Retinal pigment epithelial cell (primary cell): Measurements from ENCODE around the gene SCAANT1.
A peak's percentile ranks its signal among the peaks of the same experiment; 100 is the strongest.

Experiments used
- DNase-seq: peaks from one replicate; pipeline ENCODE4 v3.0.0-alpha.2; 2010; ENCODE audit warnings: low read depth
- H3K4me3 ChIP-seq: 2 replicates; pipeline ENCODE4 v1.5.1; 2011; ENCODE audit warnings: mild to moderate bottlenecking, low read length, control low read depth, moderate library complexity
- TF ChIP-seq, protein P1 (sequence below): conservative IDR thresholded peaks from 2 replicates; pipeline ENCODE4 v1.5.1; 2011; ENCODE audit warnings: low read depth, low read length, control low read depth, inconsistent platforms

SCAANT1 gene

DNA sequence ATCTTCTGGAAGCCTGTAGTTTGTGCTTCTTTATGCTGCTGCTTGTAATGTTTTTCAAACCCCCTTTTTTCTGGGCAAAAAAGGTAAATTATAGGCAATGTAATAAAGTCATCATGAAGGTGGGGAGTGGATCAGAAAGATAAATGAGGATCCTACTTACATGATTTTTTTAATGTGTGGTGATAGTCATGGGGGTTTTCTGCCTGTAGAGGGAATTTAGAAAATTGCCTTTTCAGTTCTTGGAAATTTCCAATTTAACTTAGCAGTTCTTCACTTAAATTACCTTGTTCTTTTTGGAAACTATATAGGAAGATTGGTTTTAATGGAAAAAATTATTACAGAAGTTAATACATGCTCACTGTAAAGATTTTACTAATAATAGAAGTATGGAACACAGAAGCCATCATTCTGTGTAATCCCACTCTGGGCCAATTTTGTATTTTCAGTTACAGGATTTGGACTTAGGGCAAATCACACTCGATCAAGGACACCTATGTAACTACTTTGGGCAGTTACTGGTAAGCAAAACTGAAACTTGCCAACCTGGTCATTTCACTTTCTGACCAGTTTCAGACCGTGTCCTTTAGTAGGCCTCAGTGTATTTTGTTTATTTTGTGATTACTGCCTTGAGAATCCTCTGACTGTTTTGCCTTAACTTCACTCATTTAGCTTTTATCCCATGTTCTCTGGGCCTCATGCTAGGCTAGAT lies 10.5 kb upstream of the SCAANT1 start:
- DNase-seq: no peak
- H3K4me3 ChIP-seq: no peak overlapping the region
- TF ChIP-seq, protein P1, sequence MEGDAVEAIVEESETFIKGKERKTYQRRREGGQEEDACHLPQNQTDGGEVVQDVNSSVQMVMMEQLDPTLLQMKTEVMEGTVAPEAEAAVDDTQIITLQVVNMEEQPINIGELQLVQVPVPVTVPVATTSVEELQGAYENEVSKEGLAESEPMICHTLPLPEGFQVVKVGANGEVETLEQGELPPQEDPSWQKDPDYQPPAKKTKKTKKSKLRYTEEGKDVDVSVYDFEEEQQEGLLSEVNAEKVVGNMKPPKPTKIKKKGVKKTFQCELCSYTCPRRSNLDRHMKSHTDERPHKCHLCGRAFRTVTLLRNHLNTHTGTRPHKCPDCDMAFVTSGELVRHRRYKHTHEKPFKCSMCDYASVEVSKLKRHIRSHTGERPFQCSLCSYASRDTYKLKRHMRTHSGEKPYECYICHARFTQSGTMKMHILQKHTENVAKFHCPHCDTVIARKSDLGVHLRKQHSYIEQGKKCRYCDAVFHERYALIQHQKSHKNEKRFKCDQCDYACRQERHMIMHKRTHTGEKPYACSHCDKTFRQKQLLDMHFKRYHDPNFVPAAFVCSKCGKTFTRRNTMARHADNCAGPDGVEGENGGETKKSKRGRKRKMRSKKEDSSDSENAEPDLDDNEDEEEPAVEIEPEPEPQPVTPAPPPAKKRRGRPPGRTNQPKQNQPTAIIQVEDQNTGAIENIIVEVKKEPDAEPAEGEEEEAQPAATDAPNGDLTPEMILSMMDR: no peak

DNA sequence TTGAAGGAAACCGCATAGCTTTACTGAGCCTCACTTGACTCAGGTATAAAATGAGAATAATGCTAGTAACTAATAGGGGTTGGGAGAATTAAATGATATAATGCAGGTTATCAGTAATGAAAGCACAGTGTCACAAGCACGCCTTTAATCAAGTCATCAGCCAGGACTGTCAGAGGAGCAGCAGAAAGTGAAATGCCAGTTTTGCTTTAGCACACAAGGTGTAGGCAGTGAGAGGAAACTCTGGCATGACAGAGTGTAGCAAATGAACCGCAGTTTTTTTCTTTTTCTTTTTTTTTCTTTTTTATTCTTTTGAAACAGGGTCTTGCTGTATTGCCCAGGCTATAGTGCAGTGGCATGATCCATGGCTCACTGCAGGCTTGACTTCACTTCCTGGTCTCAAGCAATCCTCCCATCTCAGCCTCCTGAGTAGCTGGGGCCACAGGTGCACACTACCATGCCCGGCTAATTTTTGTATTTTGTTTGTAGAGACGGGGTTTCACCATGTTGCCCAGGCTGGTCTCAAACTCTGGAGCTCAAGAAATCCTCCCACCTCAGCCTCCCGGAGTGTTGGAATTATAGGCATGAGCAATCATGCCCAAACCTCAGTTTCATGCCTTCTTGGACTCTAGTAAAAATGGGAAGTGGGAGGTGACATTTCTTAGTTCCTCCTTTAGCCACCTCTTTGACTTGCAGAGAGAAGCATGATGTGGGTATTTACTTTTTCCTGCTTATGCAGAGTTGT lies 9.7 kb upstream of the SCAANT1 start:
- H3K4me3 ChIP-seq: no peak overlapping the region
- TF ChIP-seq, protein P1: no peak
- DNase-seq: no peak

DNA sequence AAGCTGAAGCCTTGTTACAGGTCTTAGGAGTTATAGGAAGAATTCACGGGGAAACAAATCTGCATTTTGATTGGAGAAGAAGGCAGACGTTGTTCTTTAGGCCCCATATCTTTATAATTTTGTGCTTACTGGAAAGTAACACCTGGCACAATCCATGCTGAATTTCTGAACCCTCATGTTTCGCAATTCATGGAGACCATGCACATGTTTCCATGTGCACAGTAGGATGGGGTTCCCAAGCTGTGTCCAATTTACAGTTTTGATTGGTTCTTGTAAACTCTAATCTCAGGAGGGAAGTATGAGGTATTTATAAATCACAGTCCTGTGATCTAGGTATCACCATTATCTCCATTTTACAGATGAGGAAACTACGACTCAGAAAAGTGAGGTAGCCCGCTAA lies 7.8 kb upstream of the SCAANT1 start:
- no peak for DNase-seq
- no peak overlapping the region for H3K4me3 ChIP-seq
- TF ChIP-seq, protein P1: no peak

DNA sequence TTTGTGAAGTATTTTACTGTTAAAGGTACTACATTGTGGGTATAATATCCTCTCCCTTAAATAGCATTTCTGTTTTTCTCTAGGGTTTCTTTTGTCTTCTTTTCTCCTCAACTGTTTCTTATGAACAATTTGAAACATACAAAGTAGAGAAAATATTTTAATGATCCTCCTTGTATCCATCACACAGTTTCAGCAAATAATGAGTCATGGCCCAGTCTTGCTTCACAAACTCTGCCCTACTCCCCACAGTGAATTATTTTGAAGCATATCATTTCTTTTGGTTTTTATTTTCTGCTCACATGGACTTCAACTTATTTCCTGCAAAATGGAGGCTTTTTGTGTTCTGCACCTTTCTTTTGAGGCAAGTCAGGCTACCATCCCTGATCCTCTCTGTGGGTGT lies 6.1 kb upstream of the SCAANT1 start:
- TF ChIP-seq, protein P1: no peak
- H3K4me3 ChIP-seq: no peak overlapping the region
- DNase-seq: no peak

DNA sequence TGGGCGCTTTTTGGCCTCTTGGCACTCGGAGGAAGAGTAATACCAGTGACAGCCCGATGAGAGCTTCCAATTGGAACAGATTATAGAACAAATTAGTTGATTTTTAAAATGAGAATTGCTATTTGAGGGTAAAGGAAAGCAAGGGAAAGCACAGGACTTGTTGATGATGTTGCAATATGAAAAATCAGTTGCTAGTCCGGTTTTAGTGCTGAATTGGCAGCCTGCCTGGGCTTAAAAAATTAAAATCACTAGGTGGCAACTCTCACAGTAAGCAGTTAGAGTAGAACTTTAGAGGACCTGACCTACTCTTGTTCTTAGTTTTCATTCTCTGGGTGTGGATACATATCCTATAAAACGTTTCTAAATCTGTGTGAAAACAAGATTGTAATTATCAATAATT lies 2.1 kb upstream of the SCAANT1 start:
- TF ChIP-seq, protein P1: no peak
- H3K4me3 ChIP-seq: no peak overlapping the region
- peak; percentile 54 for DNase-seq

DNA sequence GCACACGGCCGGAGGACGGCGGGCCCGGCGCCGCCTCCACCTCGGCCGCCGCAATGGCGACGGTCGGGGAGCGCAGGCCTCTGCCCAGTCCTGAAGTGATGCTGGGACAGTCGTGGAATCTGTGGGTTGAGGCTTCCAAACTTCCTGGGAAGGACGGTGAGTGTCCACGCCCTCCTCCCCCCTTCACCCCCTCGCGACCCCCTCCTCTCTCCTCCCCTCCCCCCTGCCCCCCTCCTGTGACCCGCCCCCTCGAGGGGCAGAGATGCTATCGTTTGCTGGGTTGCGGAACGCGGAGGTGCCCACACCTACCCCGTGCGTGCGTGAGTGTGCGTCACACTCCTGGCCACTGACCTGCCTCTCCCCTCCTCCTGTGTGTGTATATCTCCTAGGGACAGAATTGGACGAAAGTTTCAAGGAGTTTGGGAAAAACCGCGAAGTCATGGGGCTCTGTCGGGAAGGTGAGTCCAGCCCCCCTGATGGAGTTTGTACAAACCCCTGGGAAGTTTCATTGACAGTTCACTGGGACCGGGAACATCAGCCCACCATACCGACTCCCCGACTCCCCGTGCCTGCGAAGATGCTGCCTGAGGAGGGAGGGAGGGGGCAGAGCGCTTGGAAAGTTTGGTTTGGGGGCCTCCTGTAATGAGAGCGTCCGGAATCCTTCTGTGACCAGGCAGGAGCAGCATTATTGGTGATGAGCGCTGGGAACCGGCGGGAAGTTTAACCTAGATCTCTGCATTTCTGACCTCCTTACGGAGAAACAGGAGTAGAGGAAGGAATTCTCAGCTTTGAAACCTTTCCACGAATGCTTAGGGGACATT lies 795 bp upstream of the SCAANT1 start:
- TF ChIP-seq, protein P1: no peak
- DNase-seq: peak; percentile 32
- H3K4me3 ChIP-seq: peak overlapping the region; percentile 53
